HG02588 (cell line): ENCODE data around the gene COG3.

Experiments
- ATAC-seq: cut with Tn5 transposase; IDR thresholded peaks from one replicate; pipeline ENCODE4 v1.9.1; 2021; ENCODE audit warnings: mild to moderate bottlenecking, moderate library complexity; ENCODE audit not compliant: unreplicated experiment

COG3 gene

GRCh38 chr13:45503658-45504057 lies 38.9 kb downstream of the COG3 start:
- ATAC-seq, result no peak

GRCh38 chr13:45506811-45507210 lies 42.1 kb downstream of the COG3 start:
- no peak for ATAC-seq

GRCh38 chr13:45508776-45509175 lies 44.0 kb downstream of the COG3 start:
- ATAC-seq, result no peak

GRCh38 chr13:45510672-45511071 lies 45.9 kb downstream of the COG3 start:
- ATAC-seq, result no peak

- ATAC-seq, result no peak
Observed at GRCh38 chr13:45511310-45512097, 46.8 kb downstream of the COG3 start.

- no peak for ATAC-seq
Observed at GRCh38 chr13:45512098-45512496, 47.4 kb downstream of the COG3 start.

- no peak for ATAC-seq
Observed at GRCh38 chr13:45516757-45517156, 52.0 kb downstream of the COG3 start.

- no peak for ATAC-seq
Observed at GRCh38 chr13:45518525-45519245, 53.9 kb downstream of the COG3 start.

- no peak for ATAC-seq
Observed at GRCh38 chr13:45519493-45519892, 54.8 kb downstream of the COG3 start.

GRCh38 chr13:45521297-45521696 lies 56.6 kb downstream of the COG3 start:
- no peak for ATAC-seq

GRCh38 chr13:45522571-45522970 lies 57.8 kb downstream of the COG3 start:
- no peak for ATAC-seq

- no peak for ATAC-seq
Observed at GRCh38 chr13:45527699-45528462, 63.1 kb downstream of the COG3 start.

- no peak for ATAC-seq
Observed at GRCh38 chr13:45529758-45530157, 65.0 kb downstream of the COG3 start.

GRCh38 chr13:45534604-45535003 lies 69.9 kb downstream of the COG3 start:
- ATAC-seq, result no peak

- ATAC-seq, result no peak
Observed at GRCh38 chr13:45536224-45536623, 71.5 kb downstream of the COG3 start.

GRCh38 chr13:45537516-45537915 lies 72.8 kb downstream of the COG3 start:
- ATAC-seq, result no peak

- ATAC-seq, result no peak
Observed at GRCh38 chr13:45538382-45538781, 73.6 kb downstream of the COG3 start.

GRCh38 chr13:45540195-45540594 lies 75.5 kb downstream of the COG3 start:
- no peak for ATAC-seq

GRCh38 chr13:45540864-45541263 lies 76.1 kb downstream of the COG3 start:
- no peak for ATAC-seq

GRCh38 chr13:45541806-45542205 lies 77.1 kb downstream of the COG3 start:
- no peak for ATAC-seq

GRCh38 chr13:45542391-45542790 lies 77.7 kb downstream of the COG3 start:
- no peak for ATAC-seq

- ATAC-seq, result no peak
Observed at GRCh38 chr13:45542878-45543277, 78.1 kb downstream of the COG3 start.
